Stimulated activated CD4-positive, alpha-beta T cell treated with anti-CD3 and anti-CD28 coated beads, Interleukin-15, amount 100 ng/mL, for 1 hour (primary cell): ENCODE data around the gene CCR6.
"Not testable (repeated sequence)": the region's sequence is repeated elsewhere in the genome, so short reads cannot be mapped to it uniquely, and the experiment has no call there.

Experiments used
- DNase-seq, 2 donors: peaks; one replicate each; pipeline ENCODE4 v3.0.0-alpha.2; 2020; ENCODE audit warnings: low read depth in 1 of 2, low spot score in 1 of 2

Gene CCR6

DNA sequence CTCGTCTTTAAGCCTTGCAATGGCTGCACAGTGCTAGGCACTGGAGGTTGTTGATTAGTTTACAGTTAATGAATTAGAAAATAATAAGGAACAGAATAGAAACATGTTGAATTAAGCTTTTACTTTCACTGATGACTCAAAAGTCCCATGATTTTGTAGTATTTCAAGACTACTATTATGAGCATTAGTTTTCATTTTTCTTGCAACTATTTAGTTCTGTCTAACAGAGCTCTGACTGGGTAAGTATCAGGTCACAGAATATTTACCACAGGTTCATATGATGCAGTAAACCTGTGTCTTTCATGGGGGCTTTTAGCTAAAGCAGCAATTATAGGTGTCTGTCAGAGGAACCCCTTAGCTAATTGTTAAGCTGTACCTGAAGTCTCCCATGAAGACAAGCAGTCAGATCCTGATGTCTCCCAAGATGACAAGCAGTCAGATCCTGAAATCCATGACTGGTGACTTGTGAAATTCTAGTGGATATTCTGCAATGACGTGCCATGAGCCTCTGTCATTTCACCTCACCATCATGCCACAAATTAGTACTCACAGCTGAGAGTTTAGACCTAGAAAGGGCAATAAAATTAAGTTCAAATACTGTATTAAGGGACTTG, 43.1 kb downstream of the CCR6 start:
- DNase-seq: no peak

DNA sequence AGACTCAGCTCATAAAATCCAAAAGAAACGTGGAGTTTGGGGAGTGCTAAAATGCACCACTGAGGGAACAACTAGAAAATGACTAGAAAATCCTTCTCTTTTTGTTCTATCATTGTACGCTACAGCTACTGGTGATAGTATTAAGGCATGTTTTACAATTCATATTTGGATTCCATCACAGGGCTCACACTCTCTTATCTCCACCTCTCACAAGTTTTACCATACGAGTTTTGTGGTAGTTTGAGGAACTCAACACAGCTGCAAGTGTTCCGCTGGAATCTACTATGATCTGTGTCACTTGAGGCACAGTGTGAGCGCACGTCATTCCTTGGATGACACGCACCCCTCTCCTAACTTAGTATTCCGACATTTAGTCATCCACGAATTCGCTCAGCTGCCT, 44.8 kb downstream of the CCR6 start:
- not testable (repeated sequence) for DNase-seq

DNA sequence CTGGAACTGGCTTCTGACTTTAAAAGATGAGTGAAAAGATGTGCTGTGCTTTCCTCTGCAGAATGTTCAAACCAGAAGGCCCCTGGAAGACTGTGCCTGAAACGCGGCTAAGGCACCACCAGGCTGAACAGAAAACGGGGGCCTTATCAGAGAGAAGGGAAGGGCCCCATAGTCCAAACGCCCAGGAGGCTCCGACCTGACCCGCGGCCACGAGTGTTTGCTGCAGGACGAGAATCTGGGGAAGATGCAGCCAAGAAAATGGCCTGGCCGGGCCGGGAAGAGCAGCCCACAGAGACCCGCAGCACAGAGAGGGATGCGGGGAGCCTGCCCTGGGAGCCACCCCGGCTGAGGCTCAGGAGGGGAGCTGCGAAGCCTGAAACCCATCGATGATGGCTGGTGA, 45.4 kb downstream of the CCR6 start:
- DNase-seq: not testable (repeated sequence)

DNA sequence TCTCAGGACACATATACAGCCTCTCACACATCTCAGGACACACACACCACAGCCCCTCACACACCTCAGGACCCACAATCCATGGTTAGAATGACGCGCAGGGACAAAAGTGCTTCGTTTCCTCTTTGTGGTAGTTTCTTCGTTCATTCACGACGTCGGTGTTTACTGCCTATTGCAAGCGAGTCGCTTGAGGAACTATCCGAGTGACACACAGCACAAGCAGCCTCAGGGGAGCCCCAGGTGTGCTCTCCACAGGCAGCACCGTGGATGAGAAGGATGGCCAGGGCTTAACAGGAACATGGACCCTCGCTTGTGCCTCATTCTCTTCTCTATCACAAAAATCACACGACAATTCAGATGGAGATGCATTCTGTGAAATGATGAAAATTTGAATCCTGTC, 47.0 kb downstream of the CCR6 start:
- not testable (repeated sequence) for DNase-seq

DNA sequence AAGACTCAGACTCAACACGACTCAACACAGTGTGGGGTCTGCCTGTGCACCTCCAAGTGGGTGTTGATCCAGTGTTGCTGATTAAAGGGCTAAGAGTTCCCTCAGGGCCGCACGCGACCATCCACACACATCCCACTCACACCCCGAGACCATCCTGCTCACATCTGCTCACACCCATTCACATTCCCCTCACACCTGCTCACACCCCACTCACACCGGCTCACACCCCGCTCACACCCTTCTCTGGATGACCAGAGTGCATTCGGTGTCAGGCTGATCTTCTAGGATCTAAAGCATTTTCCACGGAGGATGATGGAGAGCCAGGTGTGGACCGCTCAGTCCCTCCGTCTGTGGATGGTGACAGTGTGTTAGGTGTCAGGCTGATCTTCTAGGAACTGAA, 48.4 kb downstream of the CCR6 start:
- not testable (repeated sequence) for DNase-seq

DNA sequence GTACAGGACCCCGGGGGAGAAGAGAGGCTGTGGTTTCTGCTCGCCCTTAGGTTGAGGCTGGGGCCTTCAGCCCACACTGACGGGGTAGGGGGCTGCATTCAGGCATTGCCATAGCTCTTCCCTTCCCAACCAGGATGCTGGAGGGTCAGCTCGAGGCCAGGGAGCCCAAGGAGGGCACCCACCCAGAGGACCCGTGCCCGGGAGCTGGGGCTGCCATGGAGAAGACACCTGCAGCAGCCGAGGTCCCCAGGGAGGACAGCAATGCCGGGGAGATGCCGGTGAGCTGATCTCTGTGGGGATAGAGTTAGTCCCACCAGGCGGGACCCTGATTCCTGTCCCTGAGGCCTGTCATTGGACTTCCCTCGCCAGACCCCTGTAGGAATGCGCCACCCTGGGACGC, 49.1 kb downstream of the CCR6 start:
- not testable (repeated sequence) for DNase-seq

DNA sequence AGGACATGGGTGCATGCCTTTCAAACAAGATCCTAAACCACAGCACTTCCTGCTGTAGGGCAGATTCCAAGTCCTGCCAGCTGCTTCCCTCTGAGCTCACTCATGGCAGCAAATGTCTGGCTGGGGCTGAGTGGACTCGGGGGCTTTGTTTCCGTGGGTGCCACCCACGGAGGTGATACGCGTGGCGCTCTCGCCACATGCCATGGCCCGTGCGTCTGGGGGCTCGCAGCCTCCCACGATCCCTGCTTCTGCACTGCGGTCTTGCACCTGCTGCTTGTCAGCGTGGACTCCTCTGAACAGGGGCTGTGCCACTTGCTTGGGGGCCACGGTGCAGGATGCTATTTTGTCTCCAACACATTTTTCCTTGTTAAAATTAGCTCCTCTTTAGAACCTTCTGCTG, 54.4 kb downstream of the CCR6 start:
- not testable (repeated sequence) for DNase-seq

DNA sequence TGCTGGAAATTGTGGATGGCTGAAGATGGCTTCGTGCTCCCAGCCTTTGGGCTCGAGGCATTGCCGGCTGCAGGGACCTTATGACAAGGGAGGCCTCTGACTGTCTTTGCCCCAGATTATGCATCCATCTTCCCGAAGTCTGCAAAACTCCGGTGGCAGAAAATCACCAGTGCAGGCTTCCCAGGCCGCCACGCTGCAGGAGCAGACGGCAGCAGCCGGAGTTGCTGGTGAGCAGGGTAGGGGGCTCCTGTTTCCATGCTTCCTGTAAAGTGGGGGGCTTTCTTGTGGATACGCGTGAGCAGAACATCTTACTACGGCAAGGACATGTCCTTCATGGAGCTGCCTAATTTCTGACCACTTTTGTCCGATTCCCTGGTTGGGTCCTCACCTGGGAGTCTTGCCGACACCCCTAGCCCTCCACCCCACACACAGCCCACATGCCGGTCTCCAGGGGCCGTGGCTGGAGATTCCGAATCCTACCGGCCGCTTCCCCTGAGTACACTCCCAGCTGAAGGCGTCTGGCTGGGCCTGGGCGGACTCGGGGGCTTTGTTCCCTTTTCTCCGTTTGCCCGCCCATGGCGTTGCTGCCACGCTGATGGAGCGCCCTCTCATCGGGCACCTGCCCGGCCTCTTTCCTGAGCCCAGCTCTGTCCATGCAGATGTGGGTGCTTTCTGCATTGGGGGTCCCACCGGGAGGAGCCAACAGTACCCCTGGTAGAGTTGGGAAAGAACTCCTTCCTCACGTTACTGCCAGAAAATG, 56.2 kb downstream of the CCR6 start:
- not testable (repeated sequence) for DNase-seq

DNA sequence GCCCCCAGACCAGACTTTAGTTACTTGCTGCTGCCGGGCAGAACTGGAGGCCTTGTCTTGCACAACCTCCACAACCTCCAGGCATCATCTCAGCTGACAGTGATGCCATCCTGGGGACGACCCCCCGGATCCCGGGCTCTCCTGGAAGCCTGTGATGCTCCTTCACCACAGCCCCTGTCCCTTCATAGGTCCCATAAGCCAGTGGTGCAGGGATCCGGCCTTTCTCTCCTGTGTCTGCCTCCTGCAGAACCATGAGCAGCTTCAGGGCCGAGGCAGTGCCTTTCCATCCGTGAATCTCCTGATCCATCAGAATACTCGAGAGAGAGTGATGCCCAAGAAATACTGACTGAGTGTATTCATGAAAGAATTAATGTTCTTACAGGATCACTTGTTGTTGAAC, 57.2 kb downstream of the CCR6 start:
- not testable (repeated sequence) for DNase-seq

DNA sequence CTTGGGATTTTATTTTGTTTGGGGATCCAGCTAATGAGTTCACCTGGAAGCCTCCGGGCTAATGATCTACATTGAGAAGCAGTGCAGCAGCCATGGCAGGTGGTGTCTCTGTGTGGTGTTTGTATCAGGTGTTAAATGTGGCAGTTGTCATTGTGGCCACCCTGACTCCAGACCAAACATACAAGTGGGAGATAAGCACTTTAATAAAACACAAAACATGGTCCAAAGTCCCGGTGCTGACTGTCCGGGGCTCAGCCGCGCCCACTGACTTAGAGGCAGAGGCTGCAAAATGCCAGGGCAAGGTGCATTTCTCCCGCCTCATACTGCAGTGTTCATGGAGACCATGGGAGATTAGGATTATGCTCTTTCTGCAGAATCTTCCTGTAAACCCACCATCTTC, 58.5 kb downstream of the CCR6 start:
- not testable (repeated sequence) for DNase-seq

DNA sequence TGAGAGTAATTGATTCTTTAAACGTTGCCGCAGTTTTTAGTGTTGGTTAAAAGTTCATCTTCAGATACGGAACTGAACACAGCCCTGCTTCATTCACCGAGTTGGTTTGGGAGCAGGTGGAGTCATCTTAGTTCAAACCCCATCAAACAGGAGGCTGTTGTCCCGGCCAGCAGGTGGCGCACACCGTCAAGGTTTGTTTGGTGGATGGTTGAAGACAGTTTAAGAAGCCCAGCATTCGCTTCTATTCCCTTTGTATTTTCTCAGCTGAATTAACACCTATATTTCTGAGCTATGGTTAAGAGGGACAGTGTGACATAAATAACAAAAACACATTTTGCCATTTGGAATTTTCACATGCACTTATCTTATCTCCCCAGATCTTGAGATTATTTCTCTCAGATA, 60.0 kb downstream of the CCR6 start:
- not testable (repeated sequence) for DNase-seq

DNA sequence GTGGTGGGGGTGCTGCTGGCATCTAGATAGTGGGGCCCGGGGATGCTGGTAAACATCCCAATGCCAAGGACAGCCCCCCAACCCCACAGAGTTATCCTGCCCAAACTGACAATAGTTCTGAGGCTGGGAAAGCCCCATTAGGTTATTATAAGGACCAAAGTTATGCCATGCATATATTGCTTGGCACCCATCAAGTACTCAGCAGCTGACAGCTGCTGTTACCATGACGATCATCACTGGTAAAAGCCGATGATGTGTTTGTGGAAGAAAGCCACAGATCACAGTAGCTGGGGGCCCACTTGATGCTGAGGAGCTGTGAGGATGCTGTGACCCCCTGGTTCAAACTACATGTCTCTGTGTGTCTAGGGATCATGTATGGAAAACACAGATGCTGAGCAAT, 62.2 kb downstream of the CCR6 start:
- DNase-seq: not testable (repeated sequence)

DNA sequence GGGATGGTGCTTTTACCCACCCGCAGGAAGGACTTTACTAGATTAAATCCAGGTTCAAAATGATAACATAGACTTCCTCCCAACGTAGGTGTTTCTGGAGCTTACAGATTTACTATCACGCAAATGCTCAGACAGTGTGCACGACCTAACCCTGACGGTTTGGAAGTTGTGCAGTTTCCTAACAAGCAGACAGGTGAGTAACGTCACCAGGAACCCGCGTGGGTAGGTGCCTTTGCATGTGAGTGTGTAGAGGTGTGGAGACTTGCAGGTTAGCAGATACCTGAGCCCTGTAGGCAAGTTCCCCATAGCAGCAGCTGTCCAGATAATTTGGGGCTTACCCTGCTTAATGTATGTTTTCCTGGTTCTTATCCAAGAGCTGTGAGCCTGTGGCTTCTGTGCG, 64.4 kb downstream of the CCR6 start:
- DNase-seq: not testable (repeated sequence)
